ENCODE measurements around the gene MED13L.

The MED13L gene

GRCh38 chr12:116050275-116050674 lies 227.2 kb downstream of the MED13L start:
- Histone ChIP-seq H3K27ac (ENCODE audit: insufficient read depth in 1 of 2, low read depth in 1 of 2, low read length in 2 of 2, poor library complexity in 1 of 2, severe bottlenecking in 2 of 2) (no peak overlapping the region), H3K4me1 (ENCODE audit: control extremely low read depth in 1 of 4, control insufficient read depth in 4 of 4, insufficient read depth in 4 of 4, low read length in 3 of 4) (peaks cover 0 to 14% (median 5%) of the 10 kb centered on the region in 4 experiments), H3K36me3 (ENCODE audit: control insufficient read depth in 4 of 4, insufficient read depth in 4 of 4, low read length in 3 of 4) (peaks cover 0 to 4% (median 0%) of the 10 kb centered on the region in 4 experiments), H3K4me3 (ENCODE audit: control insufficient read depth in 1 of 7, extremely low read depth in 1 of 7, insufficient read depth in 4 of 7, low read depth in 2 of 7, low read length in 6 of 7) (peak overlapping the region in 1 of 7 experiments; percentile 6), H3K9me3 (ENCODE audit: control extremely low read depth in 1 of 5, control insufficient read depth in 4 of 5, insufficient read depth in 2 of 5, low read depth in 1 of 5, low read length in 4 of 5) (no peaks in the 10 kb centered on the region), H3K27me3 (replicated peaks in 2 of 5; ENCODE audit: control insufficient read depth in 4 of 5, insufficient read depth in 5 of 5, low read length in 4 of 5) (no peaks in the 10 kb centered on the region)
- ChIA-PET POLR2A (no interaction called here), CTCF (no interaction called here)
- no CpG with 5 or more reads among the region's 5 CpGs for WGBS (ENCODE audit: insufficient coverage)
- peak; percentile 13 to 61 (median 59) for DNase-seq

GRCh38 chr12:116048879-116049278 lies 228.6 kb downstream of the MED13L start:
- H3K36me3 ChIP-seq (ENCODE audit: control insufficient read depth in 4 of 4, insufficient read depth in 4 of 4, low read length in 3 of 4) = peaks cover 0 to 6% (median 0%) of the 10 kb centered on the region in 4 experiments
- no peak overlapping the region for H3K27ac ChIP-seq (ENCODE audit: insufficient read depth in 1 of 2, low read depth in 1 of 2, low read length in 2 of 2, poor library complexity in 1 of 2, severe bottlenecking in 2 of 2)
- ChIA-PET CTCF (no interaction called here), POLR2A (interaction anchor here (0.5 kb wide), 1 partner anchor 659 kb away, joined by 3 read pairs; no protein-coding TSS in a partner anchor)
- DNase-seq = peak in 2 of 3 donors; percentile 17 to 25
- H3K4me1 ChIP-seq (ENCODE audit: control extremely low read depth in 1 of 4, control insufficient read depth in 4 of 4, insufficient read depth in 4 of 4, low read length in 3 of 4) = peaks cover 0 to 14% (median 5%) of the 10 kb centered on the region in 4 experiments
- H3K4me3 ChIP-seq (ENCODE audit: control insufficient read depth in 1 of 7, extremely low read depth in 1 of 7, insufficient read depth in 4 of 7, low read depth in 2 of 7, low read length in 6 of 7) = no peak overlapping the region
- H3K27me3 ChIP-seq (replicated peaks in 2 of 5; ENCODE audit: control insufficient read depth in 4 of 5, insufficient read depth in 5 of 5, low read length in 4 of 5) = no peaks in the 10 kb centered on the region
- H3K9me3 ChIP-seq (ENCODE audit: control extremely low read depth in 1 of 5, control insufficient read depth in 4 of 5, insufficient read depth in 2 of 5, low read depth in 1 of 5, low read length in 4 of 5) = no peaks in the 10 kb centered on the region

GRCh38 chr12:116046039-116046438 lies 231.5 kb downstream of the MED13L start:
- ChIA-PET CTCF (no interaction called here), POLR2A (no interaction called here)
- DNase-seq = no peak
- Histone ChIP-seq H3K9me3 (ENCODE audit: control extremely low read depth in 1 of 5, control insufficient read depth in 4 of 5, insufficient read depth in 2 of 5, low read depth in 1 of 5, low read length in 4 of 5) (no peaks in the 10 kb centered on the region), H3K4me1 (ENCODE audit: control extremely low read depth in 1 of 4, control insufficient read depth in 4 of 4, insufficient read depth in 4 of 4, low read length in 3 of 4) (peaks cover 0 to 14% (median 5%) of the 10 kb centered on the region in 4 experiments), H3K4me3 (ENCODE audit: control insufficient read depth in 1 of 7, extremely low read depth in 1 of 7, insufficient read depth in 4 of 7, low read depth in 2 of 7, low read length in 6 of 7) (no peak overlapping the region), H3K36me3 (ENCODE audit: control insufficient read depth in 4 of 4, insufficient read depth in 4 of 4, low read length in 3 of 4) (peaks cover 0 to 11% (median 3%) of the 10 kb centered on the region in 4 experiments), H3K27ac (ENCODE audit: insufficient read depth in 1 of 2, low read depth in 1 of 2, low read length in 2 of 2, poor library complexity in 1 of 2, severe bottlenecking in 2 of 2) (no peak overlapping the region), H3K27me3 (replicated peaks in 2 of 5; ENCODE audit: control insufficient read depth in 4 of 5, insufficient read depth in 5 of 5, low read length in 4 of 5) (no peaks in the 10 kb centered on the region)

- no peak overlapping the region for H3K4me3 ChIP-seq (ENCODE audit: control insufficient read depth in 1 of 7, extremely low read depth in 1 of 7, insufficient read depth in 4 of 7, low read depth in 2 of 7, low read length in 6 of 7)
- POLR2A ChIA-PET = no interaction called here
- H3K36me3 ChIP-seq (ENCODE audit: control insufficient read depth in 4 of 4, insufficient read depth in 4 of 4, low read length in 3 of 4) = peaks cover 0 to 14% (median 5%) of the 10 kb centered on the region in 4 experiments
- WGBS (ENCODE audit: insufficient coverage) = 100% methylated on average over 1 of the region's 2 CpGs
- H3K27me3 ChIP-seq (replicated peaks in 2 of 5; ENCODE audit: control insufficient read depth in 4 of 5, insufficient read depth in 5 of 5, low read length in 4 of 5) = no peaks in the 10 kb centered on the region
- H3K4me1 ChIP-seq (ENCODE audit: control extremely low read depth in 1 of 4, control insufficient read depth in 4 of 4, insufficient read depth in 4 of 4, low read length in 3 of 4) = peaks cover 0 to 8% (median 4%) of the 10 kb centered on the region in 4 experiments
- no peak overlapping the region for H3K27ac ChIP-seq (ENCODE audit: insufficient read depth in 1 of 2, low read depth in 1 of 2, low read length in 2 of 2, poor library complexity in 1 of 2, severe bottlenecking in 2 of 2)
- no peaks in the 10 kb centered on the region for H3K9me3 ChIP-seq (ENCODE audit: control extremely low read depth in 1 of 5, control insufficient read depth in 4 of 5, insufficient read depth in 2 of 5, low read depth in 1 of 5, low read length in 4 of 5)
- no peak for DNase-seq
- CTCF ChIA-PET = no interaction called here
Observed at GRCh38 chr12:116045150-116045549, 232.3 kb downstream of the MED13L start.

- H3K36me3 ChIP-seq (ENCODE audit: control insufficient read depth in 4 of 4, insufficient read depth in 4 of 4, low read length in 3 of 4) = peaks cover 0 to 14% (median 5%) of the 10 kb centered on the region in 4 experiments
- no peaks in the 10 kb centered on the region for H3K27me3 ChIP-seq (replicated peaks in 2 of 5; ENCODE audit: control insufficient read depth in 4 of 5, insufficient read depth in 5 of 5, low read length in 4 of 5)
- H3K27ac ChIP-seq (ENCODE audit: insufficient read depth in 1 of 2, low read depth in 1 of 2, low read length in 2 of 2, poor library complexity in 1 of 2, severe bottlenecking in 2 of 2) = no peak overlapping the region
- peaks cover 0 to 2% (median 1%) of the 10 kb centered on the region in 4 experiments for H3K4me1 ChIP-seq (ENCODE audit: control extremely low read depth in 1 of 4, control insufficient read depth in 4 of 4, insufficient read depth in 4 of 4, low read length in 3 of 4)
- ChIA-PET POLR2A (interaction anchor here (0.6 kb wide), 2 partner anchors 16 to 308 kb away, joined by 4 read pairs; no protein-coding TSS in a partner anchor), CTCF (interaction anchor here (0.8 to 2.0 kb wide), 4 partner anchors 11 to 32 kb away, joined by 3 to 6 read pairs (median 4); no protein-coding TSS in a partner anchor)
- WGBS (ENCODE audit: insufficient coverage) = 82% methylated on average over 1 of the region's 5 CpGs
- H3K9me3 ChIP-seq (ENCODE audit: control extremely low read depth in 1 of 5, control insufficient read depth in 4 of 5, insufficient read depth in 2 of 5, low read depth in 1 of 5, low read length in 4 of 5) = no peaks in the 10 kb centered on the region
- no peak for DNase-seq
- H3K4me3 ChIP-seq (ENCODE audit: control insufficient read depth in 1 of 7, extremely low read depth in 1 of 7, insufficient read depth in 4 of 7, low read depth in 2 of 7, low read length in 6 of 7) = no peak overlapping the region
Observed at GRCh38 chr12:116043659-116044535, 233.6 kb downstream of the MED13L start.

GRCh38 chr12:116040402-116040801 lies 237.1 kb downstream of the MED13L start:
- CTCF ChIA-PET = no interaction called here

GRCh38 chr12:116039081-116039480 lies 238.4 kb downstream of the MED13L start:
- Histone ChIP-seq H3K27me3 (replicated peaks in 2 of 5; ENCODE audit: control insufficient read depth in 4 of 5, insufficient read depth in 5 of 5, low read length in 4 of 5) (no peaks in the 10 kb centered on the region), H3K27ac (ENCODE audit: insufficient read depth in 1 of 2, low read depth in 1 of 2, low read length in 2 of 2, poor library complexity in 1 of 2, severe bottlenecking in 2 of 2) (no peak overlapping the region), H3K9me3 (ENCODE audit: control extremely low read depth in 1 of 5, control insufficient read depth in 4 of 5, insufficient read depth in 2 of 5, low read depth in 1 of 5, low read length in 4 of 5) (no peaks in the 10 kb centered on the region), H3K4me1 (ENCODE audit: control extremely low read depth in 1 of 4, control insufficient read depth in 4 of 4, insufficient read depth in 4 of 4, low read length in 3 of 4) (no peaks in the 10 kb centered on the region), H3K36me3 (ENCODE audit: control insufficient read depth in 4 of 4, insufficient read depth in 4 of 4, low read length in 3 of 4) (peaks cover 0 to 19% (median 3%) of the 10 kb centered on the region in 4 experiments), H3K4me3 (ENCODE audit: control insufficient read depth in 1 of 7, extremely low read depth in 1 of 7, insufficient read depth in 4 of 7, low read depth in 2 of 7, low read length in 6 of 7) (no peak overlapping the region)
- no peak for DNase-seq
- WGBS (ENCODE audit: insufficient coverage) = 100% methylated on average over 1 of the region's 2 CpGs
- POLR2A ChIA-PET = no interaction called here
- CTCF ChIA-PET = interaction anchor here (1.5 kb wide), 1 partner anchor 9 kb away, joined by 6 read pairs; no protein-coding TSS in a partner anchor

More at GRCh38 chr12:116040402-116040801, 237.1 kb downstream of the MED13L start:
- peaks cover 0 to 14% (median 3%) of the 10 kb centered on the region in 4 experiments for H3K36me3 ChIP-seq (ENCODE audit: control insufficient read depth in 4 of 4, insufficient read depth in 4 of 4, low read length in 3 of 4)
- no peaks in the 10 kb centered on the region for H3K27me3 ChIP-seq (replicated peaks in 2 of 5; ENCODE audit: control insufficient read depth in 4 of 5, insufficient read depth in 5 of 5, low read length in 4 of 5)
- no peak overlapping the region for H3K4me3 ChIP-seq (ENCODE audit: control insufficient read depth in 1 of 7, extremely low read depth in 1 of 7, insufficient read depth in 4 of 7, low read depth in 2 of 7, low read length in 6 of 7)
- H3K9me3 ChIP-seq (ENCODE audit: control extremely low read depth in 1 of 5, control insufficient read depth in 4 of 5, insufficient read depth in 2 of 5, low read depth in 1 of 5, low read length in 4 of 5) = no peaks in the 10 kb centered on the region
- 83% methylated on average over 1 of the region's 2 CpGs for WGBS (ENCODE audit: insufficient coverage)
- no peak for DNase-seq
- H3K4me1 ChIP-seq (ENCODE audit: control extremely low read depth in 1 of 4, control insufficient read depth in 4 of 4, insufficient read depth in 4 of 4, low read length in 3 of 4) = no peaks in the 10 kb centered on the region
- POLR2A ChIA-PET = no interaction called here
- no peak overlapping the region for H3K27ac ChIP-seq (ENCODE audit: insufficient read depth in 1 of 2, low read depth in 1 of 2, low read length in 2 of 2, poor library complexity in 1 of 2, severe bottlenecking in 2 of 2)

All from common myeloid progenitor, CD34-positive (primary cell).